ENCODE results near the gene HBZ.
"Not testable (repeated sequence)": the region's sequence is repeated elsewhere in the genome, so short reads cannot be mapped to it uniquely, and the experiment has no call there.

HBZ gene

DNA sequence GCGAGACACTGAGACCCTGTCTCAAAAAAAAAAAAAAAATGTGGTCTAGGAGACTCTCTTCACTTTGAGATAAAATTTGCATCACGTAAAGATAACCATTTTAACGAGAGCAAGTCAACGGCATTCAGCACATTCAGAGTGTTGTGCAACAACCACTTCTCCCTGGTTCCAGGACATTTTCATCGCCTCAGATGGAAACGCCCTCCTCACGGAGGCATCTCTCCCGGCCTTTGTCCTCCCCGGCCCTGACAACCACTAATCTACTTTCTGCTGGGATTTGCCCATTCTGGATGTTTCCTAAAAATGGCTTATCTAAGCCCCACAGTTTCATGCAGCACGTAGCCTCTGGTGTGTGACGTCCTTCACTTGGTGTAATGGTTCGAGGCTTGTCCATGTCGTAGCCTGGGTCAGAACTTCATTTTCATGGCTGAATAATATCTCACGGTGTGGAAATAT is 7.6 kb upstream of the HBZ start:
- Histone ChIP-seq H4K20me1 (no peaks in the 10 kb centered on the region), H3K9me3 (replicated peaks in 1 of 11) (no peaks in the 10 kb centered on the region), H3K27me3 (peaks cover 0 to 9% (median 0%) of the 10 kb centered on the region in 11 experiments; a peak in 6 of 22 replicates), H3K4me1 (no peaks in the 10 kb centered on the region), H3K4me3 (no peak overlapping the region), H3K4me2 (no peak overlapping the region), H3K9ac (no peak overlapping the region), H3K36me3 (no peaks in the 10 kb centered on the region), H3K27ac (no peak overlapping the region)
- TF ChIP-seq Cebpa-rat (IDR thresholded peaks at IDR 0.05): peak in 2 of 11 experiments; percentile 10 to 18; a peak in 1 of 22 replicates

DNA sequence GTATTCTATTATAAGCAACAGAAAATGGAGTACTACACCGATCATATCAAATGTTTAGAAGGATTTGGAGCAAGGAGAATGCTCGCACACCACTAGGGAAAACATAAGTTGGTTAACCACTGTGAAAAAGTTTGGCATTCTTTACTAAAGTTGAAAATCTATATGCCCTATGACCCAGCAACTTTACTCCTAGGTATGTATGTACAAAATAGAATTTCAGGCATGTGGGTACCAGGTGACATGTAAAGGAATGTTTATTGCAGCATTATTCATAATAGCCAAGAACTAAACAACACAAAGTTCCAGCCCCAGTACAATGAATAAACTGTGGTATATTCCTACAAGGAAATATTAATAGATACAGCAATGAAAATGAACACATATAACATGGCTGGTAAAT is 5.8 kb upstream of the HBZ start:
- no peak for TF ChIP-seq Cebpa-rat (IDR thresholded peaks at IDR 0.05)

DNA sequence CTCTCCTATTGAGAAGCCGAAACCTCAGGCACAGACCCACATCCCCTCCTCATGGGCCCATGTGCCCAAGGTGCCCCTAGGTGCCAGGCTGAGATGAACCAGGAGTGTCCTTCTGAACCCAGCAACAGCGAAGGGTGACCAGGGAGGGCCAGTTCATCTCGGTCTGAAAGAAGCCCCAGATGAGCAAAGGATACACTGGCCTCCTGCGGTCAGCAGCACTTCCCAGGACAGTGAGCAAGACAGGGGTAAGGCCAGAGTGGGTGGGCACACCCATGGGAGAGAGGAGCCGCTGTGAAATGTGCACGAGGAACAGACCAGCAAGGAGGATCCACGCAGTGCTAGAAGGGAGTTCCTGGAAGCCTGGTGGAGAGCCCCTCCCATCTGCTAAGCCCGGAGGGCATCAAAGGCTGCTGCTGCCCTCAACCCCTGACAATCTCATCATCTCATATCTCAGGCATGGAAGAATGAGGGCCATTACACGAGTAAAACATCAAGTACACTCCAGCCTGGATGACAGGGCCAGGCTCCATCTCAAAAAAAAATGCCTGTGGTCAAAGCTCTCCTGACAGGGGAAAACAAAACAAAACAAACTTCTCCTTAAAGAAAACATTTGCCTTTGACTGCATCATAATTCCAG is 3.3 kb upstream of the HBZ start:
- Histone ChIP-seq H3K4me2 (no peak overlapping the region), H3K4me3 (no peak overlapping the region)

More for the DNA sequence above, 5.8 kb upstream of the HBZ start:
- no peaks in the 10 kb centered on the region for H3K4me1 ChIP-seq
- no peaks in the 10 kb centered on the region for H4K20me1 ChIP-seq
- no peak overlapping the region for H3K9ac ChIP-seq
- no peaks in the 10 kb centered on the region for H3K9me3 ChIP-seq (replicated peaks in 1 of 11)
- no peak overlapping the region for H3K4me3 ChIP-seq
- H3K27ac ChIP-seq: no peak overlapping the region
- H3K27me3 ChIP-seq: peaks cover 0 to 14% (median 0%) of the 10 kb centered on the region in 11 experiments; a peak in 6 of 22 replicates
- H3K4me2 ChIP-seq: no peak overlapping the region
- no peaks in the 10 kb centered on the region for H3K36me3 ChIP-seq

DNA sequence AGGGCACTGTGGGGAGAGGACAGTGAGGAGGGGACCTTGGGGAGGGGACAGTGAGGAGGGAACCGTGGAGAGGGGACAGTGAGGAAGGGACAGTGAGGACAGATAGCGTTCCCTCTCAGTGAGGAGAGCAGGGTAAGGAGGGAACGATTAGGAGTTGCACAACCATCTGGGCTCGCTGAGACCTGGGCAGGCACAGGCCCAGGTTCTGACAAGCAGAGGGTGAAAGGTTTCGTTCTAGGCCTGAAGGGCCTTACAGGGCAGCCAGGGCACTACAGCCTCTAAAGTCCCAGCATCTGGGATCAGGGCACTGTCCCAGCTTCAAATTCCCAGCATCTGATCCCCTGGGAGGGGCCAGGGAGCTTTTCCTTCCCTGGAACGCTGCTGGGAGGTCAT is 681 bp downstream of the HBZ start:
- peaks cover 6 to 15% (median 12%) of the 10 kb centered on the region in 10 experiments; a peak in 18 of 20 replicates for H3K4me1 ChIP-seq
- not testable (repeated sequence) for H3K4me2 ChIP-seq; H3K9me3 ChIP-seq (replicated peaks in 1 of 11); H3K9ac ChIP-seq; H3K4me3 ChIP-seq; H4K20me1 ChIP-seq; H3K27ac ChIP-seq; H3K36me3 ChIP-seq
- H3K27me3 ChIP-seq: peaks cover 22 to 52% (median 36%) of the 10 kb centered on the region in 11 experiments

More for the DNA sequence above, 3.3 kb upstream of the HBZ start:
- Histone ChIP-seq H3K9ac (no peak overlapping the region), H3K9me3 (replicated peaks in 1 of 11) (no peaks in the 10 kb centered on the region), H4K20me1 (no peaks in the 10 kb centered on the region), H3K4me1 (peaks cover 0 to 8% (median 6%) of the 10 kb centered on the region in 10 experiments; a peak in 16 of 20 replicates), H3K27ac (no peak overlapping the region), H3K36me3 (no peaks in the 10 kb centered on the region), H3K27me3 (peaks cover under 1 to 15% (median 4%) of the 10 kb centered on the region in 11 experiments)
- TF ChIP-seq Cebpa-rat (IDR thresholded peaks at IDR 0.05): no peak

DNA sequence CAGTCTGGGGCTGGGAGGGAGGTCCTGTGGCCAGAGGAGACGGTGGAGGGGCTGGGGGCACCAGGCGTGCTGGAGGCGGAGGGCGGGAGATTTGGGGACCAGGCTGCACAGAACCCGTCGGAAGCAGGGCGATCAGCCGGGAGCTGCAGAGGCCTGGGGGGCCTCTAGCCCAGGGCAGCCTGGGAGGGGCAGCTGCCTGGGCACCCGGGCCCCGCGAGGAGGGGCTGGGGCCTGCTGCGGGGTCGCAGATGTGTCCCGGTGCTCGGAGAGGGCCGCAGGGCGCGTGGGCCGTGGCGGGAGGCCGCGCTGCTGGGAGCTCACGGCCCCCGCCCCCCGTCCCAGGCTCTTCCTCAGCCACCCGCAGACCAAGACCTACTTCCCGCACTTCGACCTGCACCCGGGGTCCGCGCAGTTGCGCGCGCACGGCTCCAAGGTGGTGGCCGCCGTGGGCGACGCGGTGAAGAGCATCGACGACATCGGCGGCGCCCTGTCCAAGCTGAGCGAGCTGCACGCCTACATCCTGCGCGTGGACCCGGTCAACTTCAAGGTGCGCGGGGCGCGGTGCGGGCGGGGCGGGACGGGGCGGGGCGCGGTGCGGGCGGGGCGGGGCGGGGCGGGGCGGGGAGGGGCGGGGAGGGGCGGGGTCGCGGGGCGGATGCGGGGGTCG is 1.2 kb downstream of the HBZ start:
- not testable (repeated sequence) for H3K9ac ChIP-seq; H3K36me3 ChIP-seq; H3K9me3 ChIP-seq (replicated peaks in 1 of 11); H3K4me2 ChIP-seq; H3K4me3 ChIP-seq; H4K20me1 ChIP-seq; H3K27ac ChIP-seq
- peaks cover 22 to 53% (median 40%) of the 10 kb centered on the region in 11 experiments for H3K27me3 ChIP-seq
- H3K4me1 ChIP-seq: peaks cover 6 to 15% (median 12%) of the 10 kb centered on the region in 10 experiments; a peak in 18 of 20 replicates

DNA sequence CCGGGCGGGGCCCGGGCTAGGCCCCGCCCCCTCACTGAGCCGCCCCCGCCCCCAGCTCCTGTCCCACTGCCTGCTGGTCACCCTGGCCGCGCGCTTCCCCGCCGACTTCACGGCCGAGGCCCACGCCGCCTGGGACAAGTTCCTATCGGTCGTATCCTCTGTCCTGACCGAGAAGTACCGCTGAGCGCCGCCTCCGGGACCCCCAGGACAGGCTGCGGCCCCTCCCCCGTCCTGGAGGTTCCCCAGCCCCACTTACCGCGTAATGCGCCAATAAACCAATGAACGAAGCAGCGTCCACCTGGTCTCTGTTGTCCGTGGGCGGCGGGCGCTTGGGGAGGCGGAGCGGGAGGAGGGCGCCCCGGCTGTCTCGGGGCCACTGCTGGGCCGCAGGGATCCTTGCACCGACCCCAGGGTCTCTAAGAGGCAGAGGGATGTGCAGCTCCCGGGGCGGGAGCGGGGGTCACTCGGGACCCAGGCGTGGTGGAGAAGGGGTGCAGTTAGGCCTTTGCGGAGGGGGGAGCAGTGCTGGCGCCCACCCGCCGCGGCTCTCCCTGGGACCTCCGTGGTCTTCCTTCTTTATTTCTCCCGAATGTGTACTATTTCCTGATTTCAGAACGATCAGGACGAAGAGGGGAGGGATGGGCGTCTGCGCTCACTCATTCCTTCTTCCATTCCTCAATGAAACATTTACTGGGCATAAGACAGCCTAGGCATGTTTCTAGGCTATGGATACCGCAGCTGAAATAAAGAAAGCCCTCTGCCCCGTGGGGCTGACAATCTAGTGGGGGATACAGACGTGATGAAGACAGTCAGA is 2.0 kb downstream of the HBZ start:
- peaks cover 6 to 15% (median 12%) of the 10 kb centered on the region in 10 experiments; a peak in 18 of 20 replicates for H3K4me1 ChIP-seq
- TF ChIP-seq Cebpa-rat (IDR thresholded peaks at IDR 0.05): no peak
- peak overlapping the region; percentile 41 to 74 (median 62) for H3K4me2 ChIP-seq
- H3K9ac ChIP-seq: peak overlapping the region in 1 of 11 experiments; percentile 19; a peak in 2 of 22 replicates
- no peaks in the 10 kb centered on the region for H3K36me3 ChIP-seq
- H3K4me3 ChIP-seq: peak overlapping the region in 4 of 10 experiments; percentile 36 to 51 (median 42); a peak in 6 of 20 replicates
- 0 out of 22 replicates have a peak, but pooled peaks cover 0 to 2% (median 0%) of the 10 kb centered on the region in 11 experiments for H4K20me1 ChIP-seq
- peaks cover 0 to 5% (median 0%) of the 10 kb centered on the region in 11 experiments; a peak in 1 of 22 replicates for H3K9me3 ChIP-seq (replicated peaks in 1 of 11)
- H3K27ac ChIP-seq: no peak overlapping the region
- H3K27me3 ChIP-seq: peaks cover 22 to 54% (median 41%) of the 10 kb centered on the region in 11 experiments

DNA sequence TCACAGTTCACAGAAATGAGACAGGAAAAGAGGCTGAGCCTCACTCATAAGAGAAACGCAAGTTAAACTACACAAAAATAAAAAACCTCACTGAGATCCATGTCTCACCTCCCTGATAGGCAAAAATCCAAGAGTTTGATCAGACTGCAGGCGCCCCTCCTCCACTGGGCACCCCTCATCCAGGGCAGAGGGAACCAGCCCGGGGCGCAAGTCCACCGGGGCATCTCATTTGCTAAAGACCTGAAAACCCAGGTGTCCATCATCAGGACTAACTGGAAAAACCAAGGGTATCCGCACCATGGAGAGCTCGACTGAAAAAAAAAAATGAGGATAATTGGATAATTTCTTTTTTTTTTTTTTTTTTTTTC is 2.6 kb downstream of the HBZ start:
- H3K9me3 ChIP-seq (replicated peaks in 1 of 11): peaks cover 0 to 5% (median 0%) of the 10 kb centered on the region in 11 experiments; a peak in 1 of 22 replicates
- peaks cover 6 to 15% (median 12%) of the 10 kb centered on the region in 10 experiments; a peak in 18 of 20 replicates for H3K4me1 ChIP-seq
- H3K27me3 ChIP-seq: peaks cover 22 to 59% (median 45%) of the 10 kb centered on the region in 11 experiments
- H3K9ac ChIP-seq: no peak overlapping the region; a peak in 1 of 22 replicates
- TF ChIP-seq Cebpa-rat (IDR thresholded peaks at IDR 0.05): no peak
- H3K4me3 ChIP-seq: no peak overlapping the region
- 0 out of 22 replicates have a peak, but pooled peaks cover 0 to 6% (median 0%) of the 10 kb centered on the region in 11 experiments for H4K20me1 ChIP-seq
- H3K27ac ChIP-seq: no peak overlapping the region
- H3K36me3 ChIP-seq: no peaks in the 10 kb centered on the region
- peak overlapping the region in 10 of 11 experiments; percentile 41 to 74 (median 60); a peak in 12 of 22 replicates for H3K4me2 ChIP-seq

DNA sequence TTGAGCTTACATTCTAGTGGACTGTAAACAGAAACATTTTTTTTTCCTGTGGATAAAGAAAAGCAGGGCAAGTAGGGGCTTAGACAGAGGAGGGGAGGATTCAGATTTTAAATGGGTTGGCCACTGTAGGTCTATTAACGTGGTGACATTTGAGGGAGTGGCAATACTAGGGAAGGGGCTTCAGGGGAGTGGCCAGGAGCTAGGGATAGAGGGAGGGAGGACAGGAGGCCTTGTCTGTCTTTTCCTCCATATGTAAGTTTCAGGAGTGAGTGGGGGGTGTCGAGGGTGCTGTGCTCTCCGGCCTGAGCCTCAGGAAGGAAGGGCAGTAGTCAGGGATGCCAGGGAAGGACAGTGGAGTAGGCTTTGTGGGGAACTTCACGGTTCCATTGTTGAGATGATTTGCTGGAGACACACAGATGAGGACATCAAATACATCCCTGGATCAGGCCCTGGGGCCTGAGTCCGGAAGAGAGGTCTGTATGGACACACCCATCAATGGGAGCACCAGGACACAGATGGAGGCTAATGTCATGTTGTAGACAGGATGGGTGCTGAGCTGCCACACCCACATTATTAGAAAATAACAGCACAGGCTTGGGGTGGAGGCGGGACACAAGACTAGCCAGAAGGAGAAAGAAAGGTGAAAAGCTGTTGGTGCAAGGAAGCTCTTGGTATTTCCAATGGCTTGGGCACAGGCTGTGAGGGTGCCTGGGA is 6.8 kb downstream of the HBZ start:
- Histone ChIP-seq H3K27ac (no peak overlapping the region), H3K36me3 (no peaks in the 10 kb centered on the region), H3K4me2 (no peak overlapping the region), H4K20me1 (peaks cover 0 to 18% (median 0%) of the 10 kb centered on the region in 11 experiments; a peak in 3 of 22 replicates), H3K4me3 (no peak overlapping the region), H3K27me3 (peaks cover 42 to 91% (median 76%) of the 10 kb centered on the region in 11 experiments), H3K9me3 (replicated peaks in 1 of 11) (peaks cover 0 to 5% (median 0%) of the 10 kb centered on the region in 11 experiments; a peak in 1 of 22 replicates), H3K4me1 (peaks cover 4 to 7% (median 5%) of the 10 kb centered on the region in 10 experiments; a peak in 14 of 20 replicates), H3K9ac (no peak overlapping the region)
- no peak for TF ChIP-seq Cebpa-rat (IDR thresholded peaks at IDR 0.05)

DNA sequence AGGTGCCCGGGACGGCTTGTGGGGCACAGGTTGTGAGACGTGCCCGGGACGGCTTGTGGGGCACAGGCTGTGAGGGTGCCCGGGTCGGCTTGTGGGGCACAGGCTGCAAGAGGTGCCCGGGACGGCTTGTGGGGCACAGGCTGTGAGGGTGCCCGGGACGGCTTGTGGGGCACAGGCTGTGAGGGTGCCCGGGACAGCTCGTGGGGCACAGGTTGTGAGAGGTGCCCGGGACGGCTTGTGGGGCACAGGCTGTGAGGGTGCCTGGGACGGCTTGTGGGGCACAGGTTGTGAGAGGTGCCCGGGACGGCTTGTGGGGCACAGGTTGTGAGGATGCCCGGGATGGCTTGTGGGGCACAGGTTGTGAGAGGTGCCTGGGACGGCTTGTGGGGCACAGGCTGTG is 7.8 kb downstream of the HBZ start:
- H3K9ac ChIP-seq; H3K36me3 ChIP-seq; H3K4me3 ChIP-seq; H3K4me2 ChIP-seq; H3K4me1 ChIP-seq; H3K9me3 ChIP-seq (replicated peaks in 1 of 11); H3K27ac ChIP-seq: not testable (repeated sequence)
- H4K20me1 ChIP-seq: peaks cover 0 to 21% (median 2%) of the 10 kb centered on the region in 11 experiments; a peak in 9 of 22 replicates
- peaks cover 37 to 86% (median 70%) of the 10 kb centered on the region in 11 experiments for H3K27me3 ChIP-seq

Data from BLaER1 treated with 17β-estradiol and CSF1 and Interleukin-3, amounts not matched to agents 10 nM and 100 nM (cell line).